WTC11 (cell line): ENCODE measurements around the gene MSH3.

Source experiments
- ATF2 ChIP-seq: sonication (generic); formaldehyde crosslinking; IDR thresholded peaks from 2 replicates; pipeline ENCODE4 v1.8.1; 2022; ENCODE audit warnings: low read depth, missing genetic modification reagents, borderline replicate concordance
- CTCF ChIP-seq: fragments of 200-600 bp; IDR thresholded peaks from 2 replicates; pipeline ENCODE4 v1.8.0; 2022; ENCODE audit warnings: antibody characterized with exemption
- E2F4 ChIP-seq: sonication (generic); formaldehyde crosslinking; IDR thresholded peaks from 2 replicates; pipeline ENCODE4 v1.8.1; 2022; ENCODE audit warnings: low read depth, mild to moderate bottlenecking, moderate library complexity, missing genetic modification reagents, borderline replicate concordance
- FOXP4 ChIP-seq: sonication (generic); formaldehyde crosslinking; IDR thresholded peaks from 2 replicates; pipeline ENCODE4 v1.8.0; 2022; ENCODE audit warnings: mild to moderate bottlenecking, missing genetic modification reagents
- IRF1 ChIP-seq: sonication (generic); formaldehyde crosslinking; IDR thresholded peaks from 2 replicates; pipeline ENCODE4 v1.8.0; 2023; ENCODE audit warnings: missing genetic modification reagents
- JUN ChIP-seq: sonication (generic); formaldehyde crosslinking; IDR thresholded peaks from 2 replicates; pipeline ENCODE4 v1.8.0; 2023; ENCODE audit warnings: mild to moderate bottlenecking, missing genetic modification reagents
- MAX ChIP-seq: sonication (generic); formaldehyde crosslinking; IDR thresholded peaks from 2 replicates; pipeline ENCODE4 v1.8.0; 2022; ENCODE audit warnings: mild to moderate bottlenecking, missing genetic modification reagents
- NR3C1 ChIP-seq: sonication (generic); formaldehyde crosslinking; conservative IDR thresholded peaks from 2 replicates; pipeline ENCODE4 v1.8.1; 2023; ENCODE audit warnings: low read depth, mild to moderate bottlenecking, missing genetic modification reagents
- SP1 ChIP-seq: sonication (generic); formaldehyde crosslinking; conservative IDR thresholded peaks from 2 replicates; pipeline ENCODE4 v1.8.1; 2022; ENCODE audit warnings: missing genetic modification reagents
- TCF7 ChIP-seq: sonication (generic); formaldehyde crosslinking; IDR thresholded peaks from 2 replicates; pipeline ENCODE4 v1.8.0; 2022; ENCODE audit warnings: mild to moderate bottlenecking, low read depth, missing genetic modification reagents, moderate library complexity
- USF1 ChIP-seq: sonication (generic); formaldehyde crosslinking; IDR thresholded peaks from 2 replicates; pipeline ENCODE4 v1.8.0; 2022; ENCODE audit warnings: mild to moderate bottlenecking, missing genetic modification reagents
- USF2 ChIP-seq: sonication (generic); formaldehyde crosslinking; IDR thresholded peaks from 2 replicates; pipeline ENCODE4 v1.8.1; 2023; ENCODE audit warnings: mild to moderate bottlenecking, missing genetic modification reagents, moderate library complexity

- no peak for TF ChIP-seq CTCF
- no peak for TF ChIP-seq ATF2 (CRISPR knock-in tag)
- TF ChIP-seq FOXP4 (CRISPR knock-in tag): no peak
- TF ChIP-seq E2F4 (CRISPR knock-in tag): no peak
- no peak for TF ChIP-seq MAX (CRISPR knock-in tag)
- TF ChIP-seq NR3C1: no peak
- TF ChIP-seq USF2 (CRISPR knock-in tag): no peak
- no peak for TF ChIP-seq SP1 (CRISPR knock-in tag)
- no peak for TF ChIP-seq TCF7 (CRISPR knock-in tag)
- TF ChIP-seq USF1 (CRISPR knock-in tag): no peak
- TF ChIP-seq JUN (CRISPR knock-in tag): no peak
- no peak for TF ChIP-seq IRF1 (CRISPR knock-in tag)
Measured at GRCh38 chr5:80796846-80797245, 142.4 kb downstream of the MSH3 start.
